Pons (tissue), 1 donor: ENCODE measurements around the gene FOXD4L6.
"Not testable (repeated sequence)": the region's sequence is repeated elsewhere in the genome, so short reads cannot be mapped to it uniquely, and the experiment has no call there.

ENCODE experiments used
- DNase-seq: peaks from one replicate; pipeline ENCODE4 v3.0.0-alpha.2; 2016; ENCODE audit warnings: low spot score

The FOXD4L6 gene

DNA sequence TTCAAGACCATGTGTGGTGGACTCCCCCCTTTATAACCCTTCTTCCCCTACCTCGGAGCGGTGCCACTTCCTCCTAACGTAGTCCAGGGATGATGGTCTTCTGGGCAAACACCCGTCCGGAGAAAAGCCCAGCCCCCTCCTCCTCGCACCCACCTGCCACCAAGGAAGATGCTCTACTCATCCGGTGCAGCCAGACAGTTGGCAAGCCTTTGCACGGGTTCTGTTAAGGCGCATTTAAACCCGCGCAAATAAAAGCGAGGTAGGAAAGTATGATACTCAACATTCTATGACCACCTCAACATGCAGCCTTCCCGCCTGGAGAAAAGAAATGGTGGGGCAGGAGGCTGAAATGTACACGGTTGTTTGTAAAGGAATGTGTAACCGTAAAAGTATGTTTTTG is at the start of gene FOXD4L6:
Gene FOXD4L6, minus strand, starts transcription at position 101 of the 400 bp plus-strand sequence. CDS start 298 bp downstream, outside the sequence.
- DNase-seq: not testable (repeated sequence)

DNA sequence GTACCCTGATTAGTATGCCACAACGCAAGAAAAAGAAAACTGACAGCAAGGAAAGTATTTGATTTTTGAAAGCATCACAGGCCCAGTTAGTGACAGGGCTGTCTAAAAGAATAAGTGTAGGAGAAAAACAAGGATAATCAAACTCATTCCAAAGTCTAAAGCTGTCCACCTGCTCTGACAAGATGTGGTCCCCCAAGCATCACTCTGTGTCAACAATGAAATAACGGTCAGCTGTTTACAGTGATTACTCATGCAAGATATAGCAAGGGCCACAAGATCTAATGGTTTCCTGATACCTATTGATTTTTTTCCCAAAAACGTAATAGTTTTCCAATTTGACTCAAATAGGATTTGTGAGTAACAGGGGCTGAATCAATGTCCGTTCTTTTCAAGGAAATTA is 46.5 kb upstream of the FOXD4L6 start:
- DNase-seq: not testable (repeated sequence)

GRCh38 chr9:41150116-41150515 is 21.6 kb upstream of the FOXD4L6 start:
- DNase-seq: not testable (repeated sequence)

- not testable (repeated sequence) for DNase-seq
Observed at GRCh38 chr9:41141878-41142277, 13.4 kb upstream of the FOXD4L6 start.

DNA sequence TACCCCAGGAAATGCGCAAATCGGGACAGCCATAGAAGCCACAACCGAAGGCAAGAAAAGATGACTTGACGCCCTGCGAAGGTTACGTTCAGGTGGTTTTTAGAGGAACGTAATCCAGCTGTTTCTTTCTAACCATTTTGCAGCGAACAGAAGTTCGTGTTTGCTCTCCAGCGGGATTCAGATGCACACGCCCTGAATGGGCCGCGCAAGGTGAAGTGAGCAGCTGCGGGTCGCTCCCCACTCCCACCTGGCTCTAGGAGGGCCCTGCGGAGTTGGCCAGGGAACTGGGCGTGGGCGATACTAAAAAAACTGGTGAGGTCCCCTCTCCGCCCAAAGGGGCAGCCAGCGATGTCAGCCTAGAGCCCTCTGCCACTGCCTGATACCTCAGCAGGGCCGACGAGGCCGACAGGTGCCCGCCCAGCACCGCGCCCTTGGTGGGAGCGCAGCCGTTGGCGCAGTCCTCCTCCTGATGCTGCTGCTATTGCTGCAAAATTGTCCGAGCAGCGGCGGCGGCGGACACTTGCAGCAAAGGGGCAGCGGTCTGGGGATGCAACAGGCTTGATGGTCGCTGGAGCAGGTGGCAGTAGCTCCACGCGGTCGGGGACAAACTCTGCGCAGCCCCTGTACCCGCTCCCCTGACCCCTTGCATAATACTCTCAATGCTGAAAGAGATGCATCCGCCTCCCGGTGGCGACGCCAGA is 1.6 kb downstream of the FOXD4L6 start:
- not testable (repeated sequence) for DNase-seq

GRCh38 chr9:41125936-41126335 is 2.5 kb downstream of the FOXD4L6 start:
- not testable (repeated sequence) for DNase-seq

GRCh38 chr9:41125109-41125658 is 3.3 kb downstream of the FOXD4L6 start:
- not testable (repeated sequence) for DNase-seq

GRCh38 chr9:41124250-41125108 is 4.0 kb downstream of the FOXD4L6 start:
- DNase-seq: not testable (repeated sequence)

DNA sequence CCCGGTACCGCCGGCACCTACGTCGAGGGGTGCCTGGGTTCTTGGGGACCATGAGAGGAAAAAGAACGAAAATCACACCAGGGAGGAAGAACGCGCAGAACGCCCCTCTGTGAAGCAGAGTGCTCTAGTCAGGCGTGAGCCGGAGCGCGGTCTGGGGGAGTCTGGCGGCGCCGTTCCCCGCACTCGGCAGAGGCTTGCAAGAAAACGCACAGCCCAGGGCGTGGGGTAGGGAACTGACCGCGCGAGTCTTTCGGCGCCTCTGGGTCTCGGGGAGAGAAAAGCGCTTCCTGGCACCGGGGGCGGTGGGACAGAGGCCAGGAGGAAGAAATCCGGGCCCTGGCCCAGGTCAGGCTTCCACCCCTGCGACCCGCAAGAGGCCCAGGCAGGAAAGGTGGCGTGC is 4.7 kb downstream of the FOXD4L6 start:
- not testable (repeated sequence) for DNase-seq

- DNase-seq: not testable (repeated sequence)
Observed at GRCh38 chr9:41123396-41123795, 5.1 kb downstream of the FOXD4L6 start.

DNA sequence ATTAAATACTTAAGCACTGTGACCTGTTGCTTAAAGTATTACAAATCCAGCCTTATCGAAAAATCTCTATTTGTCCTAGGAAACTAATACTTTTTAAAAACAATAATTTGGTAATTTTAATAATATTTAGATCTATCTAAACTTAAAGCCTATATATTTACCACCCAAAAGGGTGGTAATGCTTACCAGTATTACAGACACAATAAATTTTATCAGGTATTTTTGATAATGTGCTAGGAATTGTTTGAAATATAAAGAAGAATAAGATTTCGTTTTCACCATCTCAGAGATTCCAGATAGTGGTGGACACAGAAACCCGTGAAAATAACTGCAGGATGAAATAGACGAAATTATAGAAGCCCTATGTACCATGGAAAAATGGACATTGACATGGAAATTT is 7.8 kb downstream of the FOXD4L6 start:
- DNase-seq: not testable (repeated sequence)

- DNase-seq: not testable (repeated sequence)
Observed at GRCh38 chr9:41119719-41120118, 8.8 kb downstream of the FOXD4L6 start.

- not testable (repeated sequence) for DNase-seq
Observed at GRCh38 chr9:41119311-41119710, 9.2 kb downstream of the FOXD4L6 start.

DNA sequence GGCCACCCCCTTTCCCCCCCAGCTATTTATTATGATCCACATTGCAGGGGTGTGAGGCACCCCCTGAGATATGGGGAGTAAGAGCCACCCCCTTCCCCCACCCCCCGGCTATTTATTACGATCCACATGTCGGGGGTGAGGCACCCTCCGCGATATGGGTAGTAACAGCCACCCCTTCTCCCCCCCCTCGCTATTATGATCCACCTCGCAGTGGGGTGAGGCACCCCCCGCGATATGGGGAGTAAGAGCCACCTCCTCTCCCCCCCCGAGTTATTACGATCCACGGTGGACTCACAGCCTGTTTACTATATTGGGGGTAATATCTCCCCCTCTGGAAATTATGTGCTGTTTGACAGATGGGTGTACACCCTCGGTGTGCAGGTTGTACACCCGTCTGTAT is 15.1 kb downstream of the FOXD4L6 start:
- DNase-seq: not testable (repeated sequence)

GRCh38 chr9:41111414-41111813 is 17.1 kb downstream of the FOXD4L6 start:
- not testable (repeated sequence) for DNase-seq

- not testable (repeated sequence) for DNase-seq
Observed at GRCh38 chr9:41110913-41111312, 17.6 kb downstream of the FOXD4L6 start.

- DNase-seq: not testable (repeated sequence)
Observed at GRCh38 chr9:41109253-41109652, 19.2 kb downstream of the FOXD4L6 start.

- not testable (repeated sequence) for DNase-seq
Observed at GRCh38 chr9:41108816-41109215, 19.7 kb downstream of the FOXD4L6 start.

DNA sequence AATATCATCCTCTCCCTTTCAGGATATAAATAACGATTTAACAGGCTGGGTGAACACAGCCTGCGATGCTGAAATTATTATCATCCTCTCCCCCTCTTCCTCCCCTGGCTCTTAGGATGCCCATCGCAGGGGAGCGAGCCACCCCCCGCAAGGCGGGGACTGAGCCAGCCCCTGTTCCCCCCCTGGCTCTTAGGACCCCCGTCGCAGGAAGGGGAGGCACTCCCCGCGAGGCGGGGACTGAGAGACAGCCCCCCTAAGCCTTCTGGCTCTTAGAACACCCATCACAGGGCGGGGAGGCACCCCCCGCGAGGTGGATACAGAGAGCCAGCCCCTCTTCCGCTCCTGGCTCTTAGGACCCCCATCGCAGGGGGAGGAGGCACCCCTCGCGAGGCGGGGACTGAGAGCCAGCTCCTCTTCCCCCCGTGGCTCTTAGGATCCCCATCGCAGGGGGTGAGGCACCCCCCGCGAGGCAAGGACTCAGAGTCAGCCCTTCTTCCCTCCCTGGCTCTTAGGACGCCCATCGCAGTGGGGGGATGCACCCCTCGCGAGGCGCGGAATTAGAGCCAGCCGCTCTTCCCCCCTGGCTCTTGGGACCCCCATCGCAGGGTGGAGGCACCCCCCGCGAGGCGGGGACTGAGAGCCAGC is 21.9 kb downstream of the FOXD4L6 start:
- not testable (repeated sequence) for DNase-seq

- not testable (repeated sequence) for DNase-seq
Observed at GRCh38 chr9:41105557-41106253, 22.8 kb downstream of the FOXD4L6 start.

- DNase-seq: not testable (repeated sequence)
Observed at GRCh38 chr9:41104542-41104941, 23.9 kb downstream of the FOXD4L6 start.
